K562 (cell line): Measurements from ENCODE around the gene CPVL.

Source experiments
- CBX3 ChIP-seq, 2 experiments: IDR thresholded peaks; 1 replicate in 1 of 2; 2 replicates in 1 of 2; pipeline ENCODE4 v1.6.1; 2012; ENCODE audit warnings: inconsistent platforms in 2 of 2, low read length in 2 of 2, borderline replicate concordance in 1 of 2, control low read depth in 1 of 2
- RBM17 ChIP-seq: fragments of 200-400 bp; formaldehyde crosslinking; IDR thresholded peaks from 2 replicates; pipeline ENCODE4 v1.6.1; 2017; ENCODE audit warnings: low read depth, mild to moderate bottlenecking, low read length, borderline replicate concordance
- RCOR1 ChIP-seq, 2 experiments: IDR thresholded peaks; 2 replicates each; pipeline ENCODE4 v1.6.1; 2012; ENCODE audit warnings: low read depth in 2 of 2, low read length in 2 of 2, borderline replicate concordance in 1 of 2, improper control_type of control experiment in 1 of 2
- TAL1 ChIP-seq: fragments of 450-650 bp; IDR thresholded peaks from 2 replicates; pipeline ENCODE4 v1.6.1; 2016; ENCODE audit warnings: mild to moderate bottlenecking
- ZNF830 ChIP-seq: fragments of 250-450 bp; sonication (Bioruptor Pico); IDR thresholded peaks from 2 replicates; pipeline ENCODE4 v1.5.0; 2021; ENCODE audit warnings: mild to moderate bottlenecking
- TF ChIP-seq, protein P1 (sequence below), 3 experiments: IDR thresholded peaks in 2 of 3; conservative IDR thresholded peaks in 1 of 3; 2 replicates each; pipeline ENCODE4 v1.5.1; 2011 to 2012; ENCODE audit warnings: low read length in 3 of 3, mild to moderate bottlenecking in 3 of 3, control low read depth in 2 of 3, improper control_type of control experiment in 1 of 3, inconsistent platforms in 1 of 3, low read depth in 1 of 3, mixed read lengths in 1 of 3, moderate library complexity in 1 of 3; ENCODE audit not compliant: insufficient read depth in 2 of 3

DNA sequence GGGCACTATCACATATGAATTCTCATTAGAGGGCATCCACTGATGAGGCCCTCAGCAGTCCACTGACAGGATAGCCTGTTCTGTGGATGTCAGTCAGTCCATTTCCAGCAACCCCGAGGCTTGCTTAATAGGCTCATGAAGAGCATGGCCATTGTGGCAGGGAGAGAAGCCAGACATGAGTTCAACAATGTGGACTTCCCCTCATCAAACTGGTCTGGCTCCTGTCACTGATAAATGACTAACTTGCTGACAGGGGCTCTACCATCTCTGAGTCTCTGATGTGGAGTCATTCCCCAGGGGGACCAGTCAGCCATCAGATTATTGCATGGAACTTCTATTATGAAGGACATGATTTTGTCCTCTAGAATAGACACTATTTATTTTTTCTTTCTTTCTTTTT, 168.5 kb downstream of the CPVL start:
- TF ChIP-seq, protein P1, sequence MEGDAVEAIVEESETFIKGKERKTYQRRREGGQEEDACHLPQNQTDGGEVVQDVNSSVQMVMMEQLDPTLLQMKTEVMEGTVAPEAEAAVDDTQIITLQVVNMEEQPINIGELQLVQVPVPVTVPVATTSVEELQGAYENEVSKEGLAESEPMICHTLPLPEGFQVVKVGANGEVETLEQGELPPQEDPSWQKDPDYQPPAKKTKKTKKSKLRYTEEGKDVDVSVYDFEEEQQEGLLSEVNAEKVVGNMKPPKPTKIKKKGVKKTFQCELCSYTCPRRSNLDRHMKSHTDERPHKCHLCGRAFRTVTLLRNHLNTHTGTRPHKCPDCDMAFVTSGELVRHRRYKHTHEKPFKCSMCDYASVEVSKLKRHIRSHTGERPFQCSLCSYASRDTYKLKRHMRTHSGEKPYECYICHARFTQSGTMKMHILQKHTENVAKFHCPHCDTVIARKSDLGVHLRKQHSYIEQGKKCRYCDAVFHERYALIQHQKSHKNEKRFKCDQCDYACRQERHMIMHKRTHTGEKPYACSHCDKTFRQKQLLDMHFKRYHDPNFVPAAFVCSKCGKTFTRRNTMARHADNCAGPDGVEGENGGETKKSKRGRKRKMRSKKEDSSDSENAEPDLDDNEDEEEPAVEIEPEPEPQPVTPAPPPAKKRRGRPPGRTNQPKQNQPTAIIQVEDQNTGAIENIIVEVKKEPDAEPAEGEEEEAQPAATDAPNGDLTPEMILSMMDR (IDR thresholded peaks at IDR 0.05 in 2 of 3, conservative IDR thresholded peaks at IDR 0.05 in 1 of 3; ENCODE audit: insufficient read depth in 2 of 3, low read depth in 1 of 3, low read length in 3 of 3): no peak
- TF ChIP-seq ZNF830 (CRISPR knock-in tag) (no peak), CBX3 (IDR thresholded peaks at IDR 0.05; ENCODE audit: borderline replicate concordance in 1 of 2, low read length in 2 of 2) (no peak), RCOR1 (IDR thresholded peaks at IDR 0.05; ENCODE audit: borderline replicate concordance in 1 of 2, low read depth in 2 of 2, low read length in 2 of 2) (no peak), TAL1 (no peak), RBM17 (no peak)
